ENCODE data around the gene BAMBI. TPM values are rescaled to one million over a fixed set of nuclear protein-coding genes. Genes with fewer than 3 reads are reported as not detected.

Gene BAMBI
- total RNA-seq, 1 experiment from 2014 or later: 6.2 TPM

DNA sequence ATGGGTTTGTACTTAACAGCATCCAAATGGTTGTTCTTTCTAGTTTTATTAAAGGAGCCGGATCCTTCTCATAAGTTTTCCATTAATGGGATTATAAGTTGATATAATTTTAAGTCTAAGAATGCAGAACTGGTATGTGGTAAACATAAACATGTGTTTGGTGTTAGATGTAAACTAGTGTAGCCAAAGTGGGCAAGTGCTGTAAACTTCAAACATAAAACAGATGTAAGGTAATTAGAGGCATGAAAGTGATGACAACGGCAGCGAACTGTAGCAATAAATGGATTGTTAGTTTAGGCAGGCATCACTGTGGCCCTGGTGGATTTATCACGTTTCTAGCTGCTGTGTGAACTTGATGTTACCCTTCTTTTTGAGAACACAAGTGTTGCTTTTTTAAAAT, 37.9 kb downstream of the BAMBI start (continued):
- TF ChIP-seq TCF7L2 (IDR thresholded peaks at IDR 0.05; ENCODE audit: borderline replicate concordance, extremely low read depth, insufficient read depth, insufficient read length) (no peak), EZH2phosphoT487 (IDR thresholded peaks at IDR 0.05; ENCODE audit: borderline replicate concordance) (no peak)

DNA sequence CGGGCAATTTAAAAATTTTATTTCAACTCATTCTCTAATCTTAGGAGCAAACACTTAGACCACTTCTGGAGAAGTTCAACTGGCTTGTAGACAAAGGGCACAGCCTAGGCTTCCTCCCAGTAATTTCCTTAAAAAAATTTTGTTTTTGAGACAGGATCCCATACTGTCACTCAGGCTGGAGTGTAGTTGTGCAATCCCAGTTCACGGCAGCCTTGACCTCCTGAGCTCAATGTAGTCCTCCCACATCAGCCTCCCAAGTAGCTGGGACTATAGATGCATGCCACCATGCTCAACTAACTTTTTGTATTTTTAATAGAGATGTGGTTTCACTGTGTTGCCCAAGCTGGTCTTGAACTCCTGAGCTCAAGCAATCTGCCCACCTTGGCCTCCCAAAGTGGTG, 38.4 kb downstream of the BAMBI start:
- no peak overlapping the region for H3K9ac ChIP-seq (ENCODE audit: low read length)
- ATAC-seq (no peak), DNase-seq (ENCODE audit: low read depth, low spot score) (no peak)
- RAD21 ChIA-PET (ENCODE audit: low non-redundant PET in 1 of 2, low total read pairs in 2 of 2, uncharacterized antibody in 2 of 2, unreplicated experiment in 2 of 2): no interaction called here
- POLR2A ChIA-PET: no interaction called here
- H2AFZ ChIP-seq (ENCODE audit: low read depth, low read length, poor library complexity, severe bottlenecking): no peak overlapping the region
- H3K4me3 ChIP-seq (replicated peaks in 1 of 2; ENCODE audit: low read depth in 1 of 2, low read length in 2 of 2): no peak overlapping the region
- no peaks in the 10 kb centered on the region for H3K36me3 ChIP-seq (ENCODE audit: control insufficient read depth in 1 of 2, insufficient read depth in 2 of 2, low read length in 2 of 2)
- no peaks in the 10 kb centered on the region for H4K20me1 ChIP-seq (ENCODE audit: insufficient read depth)
- no peaks in the 10 kb centered on the region for H3K27me3 ChIP-seq (ENCODE audit: insufficient read depth, low read length)
- TF ChIP-seq TCF7L2 (IDR thresholded peaks at IDR 0.05; ENCODE audit: borderline replicate concordance, extremely low read depth, insufficient read depth, insufficient read length) (no peak), FOSL1 (IDR thresholded peaks at IDR 0.05; ENCODE audit: low read depth) (no peak), ELF1 (IDR thresholded peaks at IDR 0.05; ENCODE audit: borderline replicate concordance, low read depth) (no peak), POLR2A (IDR thresholded peaks at IDR 0.05; ENCODE audit: borderline replicate concordance, extremely low read depth, insufficient read depth, insufficient read length) (no peak), CBX3 (IDR thresholded peaks at IDR 0.05; ENCODE audit: low read depth) (no peak), EZH2 (IDR thresholded peaks at IDR 0.05) (no peak)
- TF ChIP-seq, protein P1, sequence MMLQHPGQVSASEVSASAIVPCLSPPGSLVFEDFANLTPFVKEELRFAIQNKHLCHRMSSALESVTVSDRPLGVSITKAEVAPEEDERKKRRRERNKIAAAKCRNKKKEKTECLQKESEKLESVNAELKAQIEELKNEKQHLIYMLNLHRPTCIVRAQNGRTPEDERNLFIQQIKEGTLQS (IDR thresholded peaks at IDR 0.05): no peak
- no peaks in the 10 kb centered on the region for H3K9me3 ChIP-seq (ENCODE audit: control insufficient read depth in 1 of 2, insufficient read depth in 1 of 2, low read depth in 1 of 2, low read length in 2 of 2)
- intact Hi-C loops (cut with micrococcal nuclease): no loop called here
- H3K79me2 ChIP-seq (ENCODE audit: insufficient read depth, low read length): no peaks in the 10 kb centered on the region
- no peak overlapping the region for H3K27ac ChIP-seq (ENCODE audit: low read depth, low read length)
- peaks cover 9 to 13% of the 10 kb centered on the region in 2 experiments; a peak in 3 of 4 replicates for H3K4me1 ChIP-seq (ENCODE audit: control insufficient read depth in 1 of 2, insufficient read depth in 2 of 2, low read length in 2 of 2)
- H3K9me2 ChIP-seq (ENCODE audit: insufficient read depth): no peaks in the 10 kb centered on the region
- no peak overlapping the region for H3K4me2 ChIP-seq (ENCODE audit: low read length)
- CTCF ChIA-PET: no interaction called here
- no TSS peak for BruUV-seq (replicated peaks)

DNA sequence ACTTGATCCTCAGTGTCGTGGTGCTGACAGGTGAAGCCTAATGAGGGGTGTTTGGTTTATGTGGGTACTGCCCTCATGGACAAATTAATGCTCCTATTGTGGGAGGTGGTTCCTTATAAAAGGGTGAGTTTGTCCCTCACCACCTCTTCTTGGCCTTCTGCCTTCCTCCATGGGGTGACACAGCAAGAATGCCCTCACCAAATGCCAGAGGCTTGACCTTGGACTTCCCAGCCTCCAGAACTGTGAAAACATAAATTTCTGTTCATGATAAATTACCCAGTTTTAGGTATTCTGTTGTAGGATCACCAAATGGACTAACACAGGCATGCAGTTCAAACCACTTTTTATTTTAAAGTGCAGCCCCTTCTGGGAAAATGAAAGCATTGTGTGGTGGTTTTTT, 39.4 kb downstream of the BAMBI start:
- DNase-seq (ENCODE audit: low read depth, low spot score) (no peak), ATAC-seq (no peak)
- RAD21 ChIA-PET (ENCODE audit: low non-redundant PET in 1 of 2, low total read pairs in 2 of 2, uncharacterized antibody in 2 of 2, unreplicated experiment in 2 of 2): no interaction called here
- Histone ChIP-seq H3K4me2 (ENCODE audit: low read length) (no peak overlapping the region), H3K9me3 (ENCODE audit: control insufficient read depth in 1 of 2, insufficient read depth in 1 of 2, low read depth in 1 of 2, low read length in 2 of 2) (no peaks in the 10 kb centered on the region), H3K9me2 (ENCODE audit: insufficient read depth) (no peaks in the 10 kb centered on the region), H3K36me3 (ENCODE audit: control insufficient read depth in 1 of 2, insufficient read depth in 2 of 2, low read length in 2 of 2) (no peaks in the 10 kb centered on the region), H3K4me1 (ENCODE audit: control insufficient read depth in 1 of 2, insufficient read depth in 2 of 2, low read length in 2 of 2) (peaks cover 9 to 13% of the 10 kb centered on the region in 2 experiments; a peak in 3 of 4 replicates), H4K20me1 (ENCODE audit: insufficient read depth) (no peaks in the 10 kb centered on the region), H3K4me3 (replicated peaks in 1 of 2; ENCODE audit: low read depth in 1 of 2, low read length in 2 of 2) (no peak overlapping the region), H3K27me3 (ENCODE audit: insufficient read depth, low read length) (no peaks in the 10 kb centered on the region), H2AFZ (ENCODE audit: low read depth, low read length, poor library complexity, severe bottlenecking) (no peak overlapping the region), H3K79me2 (ENCODE audit: insufficient read depth, low read length) (no peaks in the 10 kb centered on the region), H3K9ac (ENCODE audit: low read length) (no peak overlapping the region), H3K27ac (ENCODE audit: low read depth, low read length) (no peak overlapping the region)
- no peak for TF ChIP-seq JUND (IDR thresholded peaks at IDR 0.05)
- BruUV-seq (replicated peaks): no TSS peak
- POLR2A ChIA-PET: no interaction called here
- intact Hi-C loops (cut with micrococcal nuclease): no loop called here
- CTCF ChIA-PET: no interaction called here
